Panc1 (cell line): ENCODE data around the gene WDR93. TPM values are rescaled to one million over a fixed set of nuclear protein-coding genes. Genes with fewer than 3 reads are reported as not detected.

Source experiments
- ATAC-seq: fragments of 200-7000 bp; cut with Tn5 transposase; 2 replicates; pipeline ENCODE4 v1.9.1; 2020; ENCODE audit warnings: mild to moderate bottlenecking, moderate library complexity
- BruUV-seq: library from RNA; stranded (reverse); fragments of 400-500 nt; replicated peaks from 2 replicates; lab custom pipeline; 2021; lab: Mats Ljungman, UMichigan
- CTCF ChIA-PET: fragments of 300-600 bp; sonication (Branson Sonifier 250); formaldehyde crosslinking; loops from one replicate; lab custom pipeline; 2022; ENCODE audit warnings: antibody characterized with exemption; lab: Charles Lee
- POLR2A ChIA-PET: fragments of 300-600 bp; sonication (Branson Sonifier 250); formaldehyde crosslinking; loops from one replicate; lab custom pipeline; 2022; ENCODE audit warnings: antibody characterized with exemption; lab: Charles Lee
- DNase-seq: peaks from one replicate; pipeline ENCODE4 v3.0.0-alpha.2; 2010; ENCODE audit warnings: low read depth, low spot score
- H3K27ac ChIP-seq: 2 replicates; pipeline ENCODE4 v1.5.1; 2011; ENCODE audit warnings: mild to moderate bottlenecking, low read length, inconsistent platforms
- H3K27me3 ChIP-seq: fragments of 200-500 bp; sonication (Bioruptor generic); 2 replicates; pipeline ENCODE4 v1.6.0; 2014; ENCODE audit warnings: low read length, inconsistent platforms; ENCODE audit not compliant: control insufficient read depth, insufficient read depth
- H3K36me3 ChIP-seq: fragments of 200-500 bp; sonication (Bioruptor generic); 2 replicates; pipeline ENCODE4 v1.5.1; 2014; ENCODE audit warnings: inconsistent platforms, mild to moderate bottlenecking, low read length, moderate library complexity; ENCODE audit not compliant: control insufficient read depth, insufficient read depth
- H3K4me1 ChIP-seq: 2 replicates; pipeline ENCODE4 v1.5.1; 2011; ENCODE audit warnings: inconsistent platforms, mild to moderate bottlenecking, low read length, moderate library complexity; ENCODE audit not compliant: control insufficient read depth, insufficient read depth
- H3K4me3 ChIP-seq, 2 experiments: 2 replicates each; pipeline ENCODE4 v1.5.1; 2011 to 2012; ENCODE audit warnings: low read depth in 2 of 2, low read length in 2 of 2, mild to moderate bottlenecking in 2 of 2, inconsistent platforms in 1 of 2, moderate library complexity in 1 of 2
- H3K9me3 ChIP-seq: fragments of 200-500 bp; sonication (Bioruptor generic); 2 replicates; pipeline ENCODE4 v1.5.1; 2014; ENCODE audit warnings: low read depth, mild to moderate bottlenecking, inconsistent platforms, low read length, moderate library complexity; ENCODE audit not compliant: control insufficient read depth, insufficient read depth
- CTCF ChIP-seq: fragments of 450-650 bp; IDR thresholded peaks from 2 replicates; pipeline ENCODE4 v1.5.1; 2017; ENCODE audit warnings: mild to moderate bottlenecking
- POLR2AphosphoS5 ChIP-seq: IDR thresholded peaks from 2 replicates; pipeline ENCODE4 v1.6.1; 2012; ENCODE audit warnings: mild to moderate bottlenecking, low read depth, low read length, moderate library complexity
- SIN3A ChIP-seq: IDR thresholded peaks from 2 replicates; pipeline ENCODE4 v1.6.1; 2012; ENCODE audit warnings: low read depth, mild to moderate bottlenecking, low read length, moderate library complexity, borderline replicate concordance; ENCODE audit not compliant: insufficient read depth
- TCF7L2 ChIP-seq: IDR thresholded peaks from 2 replicates; pipeline ENCODE4 v1.6.1; 2011; ENCODE audit warnings: mild to moderate bottlenecking, low read depth, low read length, inconsistent platforms
- in situ Hi-C: cut with HindIII; loops from 2 replicates; pipeline ENCODE4 v1.10.0; 2016; ENCODE audit warnings: low sequenced_read_pairs, low pct_unique_long_range_greater_than_20kb
- intact Hi-C: fragments of 100-400 bp; cut with micrococcal nuclease; formaldehyde crosslinking; loops from one replicate; pipeline ENCODE4 v1.10.0; 2022; ENCODE audit not compliant: unreplicated experiment
- total RNA-seq: library from RNA; stranded (reverse); gene quantifications from one replicate; pipeline ENCODE4 v1.2.1, GENCODE V29; 2021; ENCODE audit not compliant: unreplicated experiment
- TF ChIP-seq, protein P1 (sequence below), 2 experiments: IDR thresholded peaks; 2 replicates each; pipeline ENCODE4 v1.6.1; 2011 to 2012; ENCODE audit warnings: low read depth in 2 of 2, control low read depth in 1 of 2, low read length in 1 of 2, mild to moderate bottlenecking in 1 of 2, moderate library complexity in 1 of 2; ENCODE audit not compliant: insufficient read depth in 1 of 2

Gene WDR93
- total RNA-seq, 1 experiment from 2014 or later = 0.18 TPM

GRCh38 chr15:89693696-89694095 lies 3.1 kb downstream of the WDR93 start:
- ChIA-PET CTCF (no interaction called here), POLR2A (no interaction called here)
- Histone ChIP-seq H3K36me3 (no peaks in the 10 kb centered on the region), H3K4me1 (peaks cover 8% of the 10 kb centered on the region; the same call in 1 of the 2 replicates), H3K4me3 (no peak overlapping the region), H3K27ac (no peak overlapping the region), H3K27me3 (no peaks in the 10 kb centered on the region), H3K9me3 (no peaks in the 10 kb centered on the region)
- intact Hi-C loops (no loop called here), in situ Hi-C loops (no loop called here)
- TF ChIP-seq POLR2AphosphoS5 = no peak
- ATAC-seq (no peak), DNase-seq (no peak)
- BruUV-seq = no TSS peak

GRCh38 chr15:89695198-89695597 lies 4.6 kb downstream of the WDR93 start:
- no peaks in the 10 kb centered on the region for H3K36me3 ChIP-seq
- no peak for ATAC-seq
- peaks cover 4% of the 10 kb centered on the region; the same call in 1 of the 2 replicates for H3K4me1 ChIP-seq
- in situ Hi-C loops (no loop called here), intact Hi-C loops (no loop called here)
- POLR2A ChIA-PET = interaction anchor here (0.6 kb wide), 1 partner anchor 124 kb away, joined by 6 read pairs; no protein-coding TSS in a partner anchor
- H3K9me3 ChIP-seq = no peaks in the 10 kb centered on the region
- H3K27ac ChIP-seq = no peak overlapping the region
- CTCF ChIA-PET = no interaction called here
- no peak overlapping the region for H3K4me3 ChIP-seq
- TF ChIP-seq POLR2AphosphoS5 = no peak
- no peak for DNase-seq
- no peaks in the 10 kb centered on the region for H3K27me3 ChIP-seq
- BruUV-seq = no TSS peak

GRCh38 chr15:89704411-89704810 lies 13.8 kb downstream of the WDR93 start:
- ATAC-seq (no peak), DNase-seq (no peak)
- H3K27me3 ChIP-seq = no peaks in the 10 kb centered on the region; the same call in 1 of the 2 replicates
- no peak for TF ChIP-seq SIN3A
- no peak for TF ChIP-seq POLR2AphosphoS5
- TF ChIP-seq, protein P1, sequence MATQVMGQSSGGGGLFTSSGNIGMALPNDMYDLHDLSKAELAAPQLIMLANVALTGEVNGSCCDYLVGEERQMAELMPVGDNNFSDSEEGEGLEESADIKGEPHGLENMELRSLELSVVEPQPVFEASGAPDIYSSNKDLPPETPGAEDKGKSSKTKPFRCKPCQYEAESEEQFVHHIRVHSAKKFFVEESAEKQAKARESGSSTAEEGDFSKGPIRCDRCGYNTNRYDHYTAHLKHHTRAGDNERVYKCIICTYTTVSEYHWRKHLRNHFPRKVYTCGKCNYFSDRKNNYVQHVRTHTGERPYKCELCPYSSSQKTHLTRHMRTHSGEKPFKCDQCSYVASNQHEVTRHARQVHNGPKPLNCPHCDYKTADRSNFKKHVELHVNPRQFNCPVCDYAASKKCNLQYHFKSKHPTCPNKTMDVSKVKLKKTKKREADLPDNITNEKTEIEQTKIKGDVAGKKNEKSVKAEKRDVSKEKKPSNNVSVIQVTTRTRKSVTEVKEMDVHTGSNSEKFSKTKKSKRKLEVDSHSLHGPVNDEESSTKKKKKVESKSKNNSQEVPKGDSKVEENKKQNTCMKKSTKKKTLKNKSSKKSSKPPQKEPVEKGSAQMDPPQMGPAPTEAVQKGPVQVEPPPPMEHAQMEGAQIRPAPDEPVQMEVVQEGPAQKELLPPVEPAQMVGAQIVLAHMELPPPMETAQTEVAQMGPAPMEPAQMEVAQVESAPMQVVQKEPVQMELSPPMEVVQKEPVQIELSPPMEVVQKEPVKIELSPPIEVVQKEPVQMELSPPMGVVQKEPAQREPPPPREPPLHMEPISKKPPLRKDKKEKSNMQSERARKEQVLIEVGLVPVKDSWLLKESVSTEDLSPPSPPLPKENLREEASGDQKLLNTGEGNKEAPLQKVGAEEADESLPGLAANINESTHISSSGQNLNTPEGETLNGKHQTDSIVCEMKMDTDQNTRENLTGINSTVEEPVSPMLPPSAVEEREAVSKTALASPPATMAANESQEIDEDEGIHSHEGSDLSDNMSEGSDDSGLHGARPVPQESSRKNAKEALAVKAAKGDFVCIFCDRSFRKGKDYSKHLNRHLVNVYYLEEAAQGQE (IDR thresholded peaks at IDR 0.05; ENCODE audit: insufficient read depth in 1 of 2, low read depth in 2 of 2, low read length in 1 of 2) = no peak
- TF ChIP-seq CTCF = no peak
- no peak for TF ChIP-seq TCF7L2
- in situ Hi-C loops (no loop called here), intact Hi-C loops (no loop called here)
- ChIA-PET CTCF (no interaction called here), POLR2A (interaction anchor here (0.6 to 0.7 kb wide), 2 partner anchors 31 to 43 kb away, joined by 5 to 6 read pairs; no protein-coding TSS in a partner anchor)
- no peak overlapping the region for H3K4me3 ChIP-seq
- H3K36me3 ChIP-seq = no peaks in the 10 kb centered on the region
- H3K27ac ChIP-seq = no peak overlapping the region
- H3K9me3 ChIP-seq = no peaks in the 10 kb centered on the region
- no TSS peak for BruUV-seq
- no peaks in the 10 kb centered on the region for H3K4me1 ChIP-seq
